ENCODE measurements around the gene ADAMTS12. TPM values are rescaled to one million over a fixed set of nuclear protein-coding genes. Genes with fewer than 3 reads are reported as not detected.

Gene ADAMTS12
- total and polyA plus RNA-seq, 2 of the 8 experiments (the other 6 are each of a cell fraction or from before 2014, with no cell fraction given): 6.4 to 12.8 TPM

GRCh38 chr5:33785571-33785970, 106.2 kb downstream of the ADAMTS12 start:
- DNase-seq (ENCODE audit: low read depth in 1 of 2, low spot score in 2 of 2) (no peak), FAIRE-seq (no peak)
- Histone ChIP-seq H3K14ac (ENCODE audit: insufficient read length) (no peak overlapping the region), H3K79me2 (ENCODE audit: control insufficient read depth in 1 of 2, insufficient read depth in 2 of 2, low read length in 2 of 2) (no peaks in the 10 kb centered on the region), H4K20me1 (replicated peaks in 1 of 2; ENCODE audit: control insufficient read depth in 1 of 2, insufficient read depth in 2 of 2, low read length in 2 of 2) (no peaks in the 10 kb centered on the region), H3K4me3 (ENCODE audit: extremely low read depth in 1 of 4, insufficient read depth in 2 of 4, low read depth in 3 of 4, low read length in 4 of 4) (no peak overlapping the region), H2BK5ac (ENCODE audit: low read depth, low read length) (no peak overlapping the region), H3K4me1 (replicated peaks in 1 of 4; ENCODE audit: control insufficient read depth in 3 of 4, insufficient read depth in 4 of 4, low read length in 3 of 4) (peaks cover 0 to 2% (median 0%) of the 10 kb centered on the region in 4 experiments; a peak in 1 of 7 replicates), H3K56ac (replicated peaks; ENCODE audit: insufficient read length, low read depth, low read length) (no peak overlapping the region), H3K4ac (replicated peaks; ENCODE audit: insufficient read length, low read depth, low read length) (no peak overlapping the region), H3K79me1 (ENCODE audit: low read depth, low read length) (no peaks in the 10 kb centered on the region), H3K36me3 (ENCODE audit: control insufficient read depth in 2 of 4, insufficient read depth in 4 of 4, low read length in 3 of 4) (no peaks in the 10 kb centered on the region), H3K4me2 (ENCODE audit: insufficient read depth in 1 of 2, low read depth in 2 of 2, low read length in 2 of 2) (no peak overlapping the region), H3K23ac (ENCODE audit: insufficient read length) (no peak overlapping the region), H4K91ac (replicated peaks; ENCODE audit: insufficient read length, low read length) (no peak overlapping the region), H3K23me2 (ENCODE audit: low read depth, low read length) (no peaks in the 10 kb centered on the region), H2AFZ (ENCODE audit: low read length) (no peak overlapping the region), H3K9ac (replicated peaks in 1 of 4; ENCODE audit: extremely low read depth in 1 of 4, low read depth in 3 of 4, low read length in 3 of 4) (no peak overlapping the region), H4K5ac (ENCODE audit: insufficient read length, low read depth, low read length) (no peak overlapping the region), H3K27ac (ENCODE audit: low read depth, low read length) (no peak overlapping the region), H3K9me3 (ENCODE audit: insufficient read depth in 2 of 2, low read depth in 1 of 2, low read length in 1 of 2) (peaks cover 0 to 3% of the 10 kb centered on the region in 2 experiments; a peak in 2 of 4 replicates), H2BK15ac (ENCODE audit: low read length) (no peak overlapping the region), H3K27me3 (replicated peaks in 1 of 4; ENCODE audit: control insufficient read depth in 3 of 4, extremely low read depth in 1 of 4, insufficient read depth in 3 of 4, low read length in 3 of 4) (no peaks in the 10 kb centered on the region), H2BK120ac (replicated peaks; ENCODE audit: low read depth, low read length) (no peak overlapping the region), H2AK5ac (ENCODE audit: low read depth, low read length) (no peak overlapping the region), H2BK20ac (ENCODE audit: low read length) (no peak overlapping the region), H4K8ac (ENCODE audit: extremely low read depth, insufficient read depth, low read length) (no peak overlapping the region), H3K18ac (ENCODE audit: extremely low read depth, low read length) (no peak overlapping the region), H2BK12ac (ENCODE audit: low read depth, low read length) (no peak overlapping the region)
- 93% methylated on average over 1 of the region's 1 CpG; no CpG with 5 or more reads in 1 of the 2 experiments for WGBS, 2 experiments (ENCODE audit: extremely low coverage in 1 of 2, insufficient coverage in 1 of 2, insufficient read length in 1 of 2, insufficient replicate concordance in 2 of 2, low coverage in 1 of 2, low lambda C conversion rate in 2 of 2, missing lambda C conversion rate in 1 of 2)
- POLR2A ChIA-PET (ENCODE audit: partially characterized antibody): no interaction called here
- CTCF ChIA-PET (ENCODE audit: partially characterized antibody): no interaction called here
- no peak for TF ChIP-seq NRF1 (IDR thresholded peaks at IDR 0.05; ENCODE audit: low read depth, low read length)

Measured in H1 (cell line).